ENCODE measurements around the gene KBTBD12.

- TF ChIP-seq CTCF (IDR thresholded peaks at IDR 0.05) (no peak), POLR2A (IDR thresholded peaks at IDR 0.05) (no peak)
Observed at GRCh38 chr3:127899766-127900165, 15.3 kb upstream of the KBTBD12 start.

All from heart left ventricle (tissue), 13 donors.